Loucy (cell line): ENCODE data around the gene GIPR.

Source experiments
- H2AFZ ChIP-seq: fragments of 200-600 bp; sonication (generic); 2 replicates; pipeline ENCODE4 v1.6.0; 2016; ENCODE audit warnings: antibody characterized with exemption, mild to moderate bottlenecking, low read length, moderate library complexity
- H3F3A ChIP-seq: fragments of 200-600 bp; 2 replicates; pipeline ENCODE4 v1.6.0; 2016; ENCODE audit warnings: antibody characterized with exemption, low read depth, mild to moderate bottlenecking
- H3K27me3 ChIP-seq: fragments of 200-600 bp; sonication (generic); 2 replicates; pipeline ENCODE4 v1.6.1; 2014; ENCODE audit warnings: low read length, mild to moderate bottlenecking; ENCODE audit not compliant: insufficient read depth, poor library complexity, severe bottlenecking
- H3K36me3 ChIP-seq: fragments of 200-600 bp; sonication (generic); 2 replicates; pipeline ENCODE4 v1.6.1; 2016; ENCODE audit warnings: low read length; ENCODE audit not compliant: insufficient read depth
- H3K4me1 ChIP-seq: fragments of 200-600 bp; sonication (generic); 2 replicates; pipeline ENCODE4 v1.5.1; 2014; ENCODE audit warnings: low read length, mild to moderate bottlenecking; ENCODE audit not compliant: insufficient read depth, poor library complexity, severe bottlenecking
- H3K4me2 ChIP-seq: fragments of 200-600 bp; sonication (generic); 2 replicates; pipeline ENCODE4 v1.6.0; 2014; ENCODE audit warnings: antibody characterized with exemption, low read length, low read depth, mild to moderate bottlenecking; ENCODE audit not compliant: poor library complexity, severe bottlenecking
- H3K4me3 ChIP-seq: fragments of 200-600 bp; sonication (generic); 2 replicates; pipeline ENCODE4 v1.5.1; 2014; ENCODE audit warnings: low read length, mild to moderate bottlenecking, mixed read lengths; ENCODE audit not compliant: poor library complexity, severe bottlenecking
- H3K79me2 ChIP-seq: fragments of 200-600 bp; sonication (generic); 2 replicates; pipeline ENCODE4 v1.6.1; 2014; ENCODE audit warnings: low read length; ENCODE audit not compliant: insufficient read depth
- H3K9ac ChIP-seq: fragments of 200-600 bp; sonication (generic); 2 replicates; pipeline ENCODE4 v1.6.0; 2014; ENCODE audit warnings: mild to moderate bottlenecking, low read depth, low read length, moderate library complexity; ENCODE audit not compliant: poor library complexity, severe bottlenecking
- H3K9me2 ChIP-seq: fragments of 200-600 bp; sonication (generic); replicated peaks from 2 replicates; pipeline ENCODE4 v1.6.1; 2016; ENCODE audit warnings: low read depth, low read length, mixed read lengths
- H3K9me3 ChIP-seq: fragments of 200-600 bp; sonication (generic); 2 replicates; pipeline ENCODE4 v1.6.1; 2014; ENCODE audit warnings: mild to moderate bottlenecking, antibody characterized with exemption, low read length, low read depth; ENCODE audit not compliant: insufficient read depth
- H4K20me1 ChIP-seq: fragments of 200-600 bp; sonication (generic); 2 replicates; pipeline ENCODE4 v1.6.0; 2014; ENCODE audit warnings: antibody characterized with exemption, low read length, mild to moderate bottlenecking; ENCODE audit not compliant: insufficient read depth, poor library complexity, severe bottlenecking
- EZH2phosphoT487 ChIP-seq: fragments of 200-600 bp; IDR thresholded peaks from 2 replicates; pipeline ENCODE4 v1.6.1; 2018; ENCODE audit warnings: antibody characterized with exemption, mild to moderate bottlenecking, moderate library complexity, borderline replicate concordance
- TF ChIP-seq, protein P1 (sequence below): fragments of 200-600 bp; sonication (generic); conservative IDR thresholded peaks from 2 replicates; pipeline ENCODE4 v1.5.1; 2014; ENCODE audit warnings: mild to moderate bottlenecking, antibody characterized with exemption, low read length

Gene GIPR

DNA sequence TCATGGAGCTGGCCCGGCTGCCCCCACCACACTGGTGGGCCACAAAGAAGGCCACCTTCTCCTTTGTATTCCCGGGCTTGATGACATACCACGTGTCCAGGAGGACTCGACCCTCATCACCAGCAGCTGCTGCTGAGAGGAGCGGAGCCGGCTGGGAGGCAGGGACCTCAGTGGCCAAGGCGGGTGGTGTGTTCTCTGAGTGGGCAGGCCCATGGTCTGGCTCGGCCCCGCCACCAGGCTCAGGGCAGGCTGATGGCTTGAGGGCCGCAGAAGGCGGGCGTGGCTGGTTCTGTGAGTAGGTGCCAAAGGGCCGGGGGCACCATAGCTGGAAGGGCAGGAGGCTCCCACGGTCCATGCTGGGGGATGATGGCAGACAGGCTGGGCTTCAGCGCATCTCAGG is 45.1 kb downstream of the GIPR start:
- H3K36me3 ChIP-seq: peaks cover 10% of the 10 kb centered on the region; the same call in 1 of the 2 replicates

DNA sequence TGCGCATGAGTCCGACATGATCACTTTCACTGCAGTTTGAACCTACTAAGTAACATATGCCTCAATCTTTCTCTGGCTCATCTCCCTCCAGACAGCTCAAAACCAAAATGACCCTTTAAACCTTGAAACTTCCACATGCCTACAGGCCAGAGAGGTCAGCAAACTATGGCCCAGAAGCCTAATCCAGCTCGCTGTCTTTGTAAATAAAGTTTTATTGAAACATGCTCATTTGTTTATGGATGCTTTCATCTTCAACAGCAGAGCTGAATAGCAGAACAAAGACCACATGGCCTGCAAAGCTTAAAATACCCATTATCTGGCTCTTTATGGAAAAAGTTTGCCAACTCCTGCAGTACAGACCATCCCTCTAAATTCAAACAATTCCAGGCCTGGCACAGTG is 47.1 kb downstream of the GIPR start:
- Histone ChIP-seq H3F3A (no peaks in the 10 kb centered on the region), H3K36me3 (peaks cover 10% of the 10 kb centered on the region; the same call in 1 of the 2 replicates), H3K27me3 (no peaks in the 10 kb centered on the region), H3K4me2 (peak overlapping the region; percentile 83), H3K4me1 (peaks cover 28% of the 10 kb centered on the region), H3K9me3 (no peaks in the 10 kb centered on the region), H3K79me2 (peaks cover 66% of the 10 kb centered on the region), H3K4me3 (no peak overlapping the region), H2AFZ (no peak overlapping the region), H3K9me2 (no peaks in the 10 kb centered on the region), H4K20me1 (peaks cover 3% of the 10 kb centered on the region), H3K9ac (peak overlapping the region; percentile 93)
- no peak for TF ChIP-seq EZH2phosphoT487
- TF ChIP-seq, protein P1, sequence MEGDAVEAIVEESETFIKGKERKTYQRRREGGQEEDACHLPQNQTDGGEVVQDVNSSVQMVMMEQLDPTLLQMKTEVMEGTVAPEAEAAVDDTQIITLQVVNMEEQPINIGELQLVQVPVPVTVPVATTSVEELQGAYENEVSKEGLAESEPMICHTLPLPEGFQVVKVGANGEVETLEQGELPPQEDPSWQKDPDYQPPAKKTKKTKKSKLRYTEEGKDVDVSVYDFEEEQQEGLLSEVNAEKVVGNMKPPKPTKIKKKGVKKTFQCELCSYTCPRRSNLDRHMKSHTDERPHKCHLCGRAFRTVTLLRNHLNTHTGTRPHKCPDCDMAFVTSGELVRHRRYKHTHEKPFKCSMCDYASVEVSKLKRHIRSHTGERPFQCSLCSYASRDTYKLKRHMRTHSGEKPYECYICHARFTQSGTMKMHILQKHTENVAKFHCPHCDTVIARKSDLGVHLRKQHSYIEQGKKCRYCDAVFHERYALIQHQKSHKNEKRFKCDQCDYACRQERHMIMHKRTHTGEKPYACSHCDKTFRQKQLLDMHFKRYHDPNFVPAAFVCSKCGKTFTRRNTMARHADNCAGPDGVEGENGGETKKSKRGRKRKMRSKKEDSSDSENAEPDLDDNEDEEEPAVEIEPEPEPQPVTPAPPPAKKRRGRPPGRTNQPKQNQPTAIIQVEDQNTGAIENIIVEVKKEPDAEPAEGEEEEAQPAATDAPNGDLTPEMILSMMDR: no peak

More for the DNA sequence above, 45.1 kb downstream of the GIPR start:
- no peaks in the 10 kb centered on the region for H3F3A ChIP-seq
- no peaks in the 10 kb centered on the region for H3K9me2 ChIP-seq
- H3K4me3 ChIP-seq: no peak overlapping the region
- H3K27me3 ChIP-seq: no peaks in the 10 kb centered on the region
- H3K79me2 ChIP-seq: peaks cover 52% of the 10 kb centered on the region
- H3K9ac ChIP-seq: no peak overlapping the region
- no peaks in the 10 kb centered on the region for H3K9me3 ChIP-seq
- no peak overlapping the region for H3K4me2 ChIP-seq
- peaks cover 22% of the 10 kb centered on the region for H3K4me1 ChIP-seq
- no peak overlapping the region for H2AFZ ChIP-seq
- no peak for TF ChIP-seq EZH2phosphoT487
- TF ChIP-seq, protein P1: no peak
- H4K20me1 ChIP-seq: peaks cover 3% of the 10 kb centered on the region

DNA sequence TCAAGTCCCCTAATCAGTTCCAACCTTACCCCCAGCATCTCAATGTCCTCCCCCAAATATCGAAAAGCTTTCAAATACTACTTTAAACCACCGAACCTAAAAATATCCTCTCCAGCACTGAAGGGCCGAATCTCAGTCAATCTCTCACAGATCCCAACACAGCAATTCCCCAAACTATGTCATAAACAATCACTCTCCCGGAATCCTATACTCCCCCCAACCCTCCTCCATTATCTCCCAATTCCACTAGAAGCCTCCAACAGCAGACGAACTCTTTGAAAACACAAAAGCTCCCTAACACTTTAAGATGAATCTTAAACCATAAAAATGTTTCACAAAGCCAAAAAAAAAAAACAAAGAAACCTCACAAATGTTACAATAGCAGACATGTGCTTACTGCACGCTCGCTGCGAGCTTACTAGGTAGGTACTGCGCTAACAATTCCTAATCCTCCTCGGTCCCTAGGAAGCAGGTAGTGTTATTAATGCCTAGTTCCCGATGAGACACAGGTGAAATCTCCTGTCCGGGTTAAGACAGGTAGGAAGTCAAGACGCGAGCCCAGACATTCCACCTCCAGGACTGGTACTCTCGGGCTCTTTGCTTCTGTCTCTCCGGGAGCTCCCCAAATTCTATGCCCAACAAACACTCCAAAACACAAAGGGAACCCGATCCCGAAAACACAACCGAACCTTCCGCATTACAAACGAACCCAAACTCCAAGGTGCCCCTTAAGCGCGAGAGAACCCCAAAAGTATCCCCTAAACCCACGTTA is 48.5 kb downstream of the GIPR start:
- H3K36me3 ChIP-seq: peaks cover 3% of the 10 kb centered on the region; the same call in 1 of the 2 replicates
- H3K79me2 ChIP-seq: peaks cover 66% of the 10 kb centered on the region

More for the DNA sequence above, 48.5 kb downstream of the GIPR start:
- TF ChIP-seq EZH2phosphoT487: no peak
- TF ChIP-seq, protein P1: no peak
- Histone ChIP-seq H3F3A (no peaks in the 10 kb centered on the region), H3K4me2 (peak overlapping the region; percentile 83), H3K4me1 (peaks cover 28% of the 10 kb centered on the region), H4K20me1 (peaks cover 3% of the 10 kb centered on the region), H3K9ac (peak overlapping the region; percentile 93), H3K9me3 (no peaks in the 10 kb centered on the region), H3K27me3 (no peaks in the 10 kb centered on the region), H3K4me3 (peak overlapping the region; percentile 88), H3K9me2 (no peaks in the 10 kb centered on the region), H2AFZ (peak overlapping the region; percentile 71)
